Measurements from ENCODE around the gene ELOB. TPM values are rescaled to one million over a fixed set of nuclear protein-coding genes. Genes with fewer than 3 reads are reported as not detected.

The ELOB gene
- total RNA-seq, 2 donors from 2014 or later = 264 to 272 TPM

DNA sequence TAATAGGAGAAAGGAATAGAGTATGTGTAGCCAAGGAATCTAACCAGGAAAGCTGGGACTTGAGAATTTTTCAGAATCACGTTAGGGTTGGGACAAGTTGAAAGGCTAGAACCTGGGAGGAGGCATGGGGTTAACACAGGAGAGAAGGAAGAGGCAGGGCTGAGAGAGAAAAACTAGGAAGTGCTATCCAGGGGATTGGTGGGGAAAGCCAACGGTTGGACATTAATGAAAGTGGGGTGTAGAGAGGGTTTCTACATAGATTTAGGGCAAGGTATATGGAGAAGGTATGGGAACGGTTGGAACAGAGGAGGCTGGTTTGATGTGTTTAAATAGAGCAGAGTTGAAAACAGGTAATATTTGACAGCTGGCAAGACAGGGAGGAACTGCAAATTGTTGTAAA is 21.9 kb downstream of the ELOB start:
- Histone ChIP-seq H3K36me3 (ENCODE audit: control insufficient read depth, insufficient read depth, low read length) (peaks cover 56% of the 10 kb centered on the region), H3K27me3 (ENCODE audit: control insufficient read depth, insufficient read depth, low read length, poor library complexity, severe bottlenecking) (no peaks in the 10 kb centered on the region), H3K27ac (ENCODE audit: low read depth, low read length) (no peak overlapping the region), H3K9me3 (ENCODE audit: control insufficient read depth, low read length) (peaks cover 10% of the 10 kb centered on the region), H3K9ac (ENCODE audit: extremely low read depth, low read length, poor library complexity, severe bottlenecking) (peak overlapping the region; percentile 93), H3K4me1 (ENCODE audit: control insufficient read depth, insufficient read depth, low read length) (no peaks in the 10 kb centered on the region), H3K4me3 (ENCODE audit: low read length) (peak overlapping the region; percentile 94)
- Mint-ChIP-seq H3K9me3 (no peaks in the 10 kb centered on the region), H3K27me3 (ENCODE audit: insufficient read depth) (no peaks in the 10 kb centered on the region), H3K4me1 (peaks cover 26% of the 10 kb centered on the region), H3K27ac (peak overlapping the region; percentile 97), H3K36me3 (ENCODE audit: low read depth) (peaks cover 68% of the 10 kb centered on the region), H3K4me3 (peak overlapping the region; percentile 94)
- DNase-seq = no peak
- 76 to 81% methylated on average over 3 of the region's 3 CpGs for WGBS, 2 experiments (ENCODE audit: insufficient coverage in 1 of 2, insufficient read length in 1 of 2)
- TF ChIP-seq, protein P1, sequence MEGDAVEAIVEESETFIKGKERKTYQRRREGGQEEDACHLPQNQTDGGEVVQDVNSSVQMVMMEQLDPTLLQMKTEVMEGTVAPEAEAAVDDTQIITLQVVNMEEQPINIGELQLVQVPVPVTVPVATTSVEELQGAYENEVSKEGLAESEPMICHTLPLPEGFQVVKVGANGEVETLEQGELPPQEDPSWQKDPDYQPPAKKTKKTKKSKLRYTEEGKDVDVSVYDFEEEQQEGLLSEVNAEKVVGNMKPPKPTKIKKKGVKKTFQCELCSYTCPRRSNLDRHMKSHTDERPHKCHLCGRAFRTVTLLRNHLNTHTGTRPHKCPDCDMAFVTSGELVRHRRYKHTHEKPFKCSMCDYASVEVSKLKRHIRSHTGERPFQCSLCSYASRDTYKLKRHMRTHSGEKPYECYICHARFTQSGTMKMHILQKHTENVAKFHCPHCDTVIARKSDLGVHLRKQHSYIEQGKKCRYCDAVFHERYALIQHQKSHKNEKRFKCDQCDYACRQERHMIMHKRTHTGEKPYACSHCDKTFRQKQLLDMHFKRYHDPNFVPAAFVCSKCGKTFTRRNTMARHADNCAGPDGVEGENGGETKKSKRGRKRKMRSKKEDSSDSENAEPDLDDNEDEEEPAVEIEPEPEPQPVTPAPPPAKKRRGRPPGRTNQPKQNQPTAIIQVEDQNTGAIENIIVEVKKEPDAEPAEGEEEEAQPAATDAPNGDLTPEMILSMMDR (conservative IDR thresholded peaks at IDR 0.05) = no peak

DNA sequence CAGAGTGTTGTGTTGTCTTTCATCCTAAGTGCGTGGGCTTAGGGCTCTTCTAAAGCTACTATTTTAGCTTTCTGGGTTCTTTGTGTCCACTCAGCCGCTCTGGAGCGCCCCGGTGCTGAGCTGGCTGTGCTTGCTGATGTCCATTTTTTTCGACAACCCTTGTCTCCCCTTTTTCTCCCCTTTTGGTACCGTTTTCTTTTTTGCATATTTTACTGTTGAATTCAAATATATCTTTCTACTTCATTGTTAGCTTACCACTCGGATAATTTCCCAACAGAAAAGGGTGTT is 23.4 kb downstream of the ELOB start:
- Histone ChIP-seq H3K27me3 (ENCODE audit: control insufficient read depth, insufficient read depth, low read length, poor library complexity, severe bottlenecking) (no peaks in the 10 kb centered on the region), H3K9me3 (ENCODE audit: control insufficient read depth, low read length) (peaks cover 3% of the 10 kb centered on the region), H3K27ac (ENCODE audit: low read depth, low read length) (peak overlapping the region; percentile 99), H3K4me1 (ENCODE audit: control insufficient read depth, insufficient read depth, low read length) (no peaks in the 10 kb centered on the region), H3K4me3 (ENCODE audit: low read length) (peak overlapping the region; percentile 94), H3K9ac (ENCODE audit: extremely low read depth, low read length, poor library complexity, severe bottlenecking) (peak overlapping the region; percentile 93), H3K36me3 (ENCODE audit: control insufficient read depth, insufficient read depth, low read length) (peaks cover 42% of the 10 kb centered on the region)
- DNase-seq = no peak
- peak overlapping the region; percentile 94 for H3K4me3 Mint-ChIP-seq
- TF ChIP-seq, protein P1 (conservative IDR thresholded peaks at IDR 0.05) = no peak
- H3K27me3 Mint-ChIP-seq (ENCODE audit: insufficient read depth) = no peaks in the 10 kb centered on the region
- 1 to 4% methylated on average over 4 to 7 of the region's 7 CpGs for WGBS, 2 experiments (ENCODE audit: insufficient coverage in 1 of 2, insufficient read length in 1 of 2)
- no peaks in the 10 kb centered on the region for H3K9me3 Mint-ChIP-seq
- peaks cover 26% of the 10 kb centered on the region for H3K4me1 Mint-ChIP-seq
- H3K27ac Mint-ChIP-seq = peak overlapping the region; percentile 97
- H3K36me3 Mint-ChIP-seq (ENCODE audit: low read depth) = peaks cover 63% of the 10 kb centered on the region

DNA sequence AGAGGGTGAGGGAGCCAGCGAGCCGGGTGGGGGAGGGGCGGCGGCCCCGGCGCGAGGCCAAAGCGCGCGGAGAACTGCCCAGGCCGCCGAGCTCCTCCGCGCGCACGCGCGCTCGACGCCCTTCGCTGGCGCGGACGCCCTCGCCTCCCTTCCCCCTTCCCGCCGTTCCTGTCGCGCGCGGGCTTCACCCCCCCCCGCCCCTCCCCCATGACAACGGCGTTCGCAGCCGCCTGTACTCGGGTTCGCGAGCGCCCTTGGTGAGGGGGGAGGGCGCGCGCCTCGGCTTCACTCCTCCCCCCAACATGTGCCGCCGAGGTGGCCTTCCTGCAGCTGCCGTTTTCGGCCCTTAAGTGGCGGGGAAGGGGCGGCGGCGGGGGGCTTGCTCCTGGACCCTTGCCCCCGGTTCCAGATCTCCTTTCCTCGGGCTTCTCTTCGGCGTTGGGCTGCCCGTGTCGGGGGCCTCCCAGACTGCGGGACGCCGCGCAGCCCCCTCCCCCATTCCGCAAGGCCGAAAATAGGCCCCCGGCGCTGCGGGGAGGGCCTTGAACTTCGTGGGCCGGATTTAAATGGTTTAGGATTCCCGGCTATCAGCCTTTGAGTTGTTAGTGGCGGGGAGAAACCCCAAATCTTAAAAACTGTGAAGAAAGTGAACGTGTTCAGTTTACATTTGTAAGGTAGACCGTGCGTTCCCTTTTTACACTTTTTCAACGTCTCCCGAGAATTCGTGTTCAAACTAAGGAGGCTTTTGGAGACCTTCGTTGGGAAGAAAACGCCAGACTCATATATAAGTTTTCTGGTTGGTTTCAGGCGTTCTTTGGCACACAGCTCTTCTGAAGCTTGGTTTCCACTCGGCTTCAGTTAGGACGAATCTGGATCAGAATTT is 24.0 kb downstream of the ELOB start:
- Mint-ChIP-seq H3K27me3 (ENCODE audit: insufficient read depth) (no peaks in the 10 kb centered on the region), H3K9me3 (no peaks in the 10 kb centered on the region), H3K27ac (peak overlapping the region; percentile 97), H3K36me3 (ENCODE audit: low read depth) (peaks cover 57% of the 10 kb centered on the region), H3K4me3 (peak overlapping the region; percentile 94), H3K4me1 (peaks cover 26% of the 10 kb centered on the region)
- Histone ChIP-seq H3K9me3 (ENCODE audit: control insufficient read depth, low read length) (no peaks in the 10 kb centered on the region), H3K36me3 (ENCODE audit: control insufficient read depth, insufficient read depth, low read length) (peaks cover 36% of the 10 kb centered on the region), H3K27ac (ENCODE audit: low read depth, low read length) (peak overlapping the region; percentile 99), H3K9ac (ENCODE audit: extremely low read depth, low read length, poor library complexity, severe bottlenecking) (peak overlapping the region; percentile 93), H3K4me3 (ENCODE audit: low read length) (peak overlapping the region; percentile 94), H3K27me3 (ENCODE audit: control insufficient read depth, insufficient read depth, low read length, poor library complexity, severe bottlenecking) (no peaks in the 10 kb centered on the region), H3K4me1 (ENCODE audit: control insufficient read depth, insufficient read depth, low read length) (no peaks in the 10 kb centered on the region)
- WGBS, 2 experiments (ENCODE audit: insufficient coverage in 1 of 2, insufficient read length in 1 of 2) = 0% methylated on average over 26 to 68 of the region's 82 CpGs
- TF ChIP-seq, protein P1 (conservative IDR thresholded peaks at IDR 0.05) = no peak
- DNase-seq = no peak

Data from endodermal cell (in vitro differentiated cells).